ENCODE results near the gene PEX5L. TPM values are rescaled to one million over a fixed set of nuclear protein-coding genes. Genes with fewer than 3 reads are reported as not detected.
A peak's percentile ranks its signal among the peaks of the same experiment; 100 is the strongest.

The PEX5L gene
- polyA plus RNA-seq, 1 donor: 0.58 TPM

GRCh38 chr3:179769411-179770247, 267.1 kb downstream of the PEX5L start:
- peak; percentile 1 for DNase-seq

DNA sequence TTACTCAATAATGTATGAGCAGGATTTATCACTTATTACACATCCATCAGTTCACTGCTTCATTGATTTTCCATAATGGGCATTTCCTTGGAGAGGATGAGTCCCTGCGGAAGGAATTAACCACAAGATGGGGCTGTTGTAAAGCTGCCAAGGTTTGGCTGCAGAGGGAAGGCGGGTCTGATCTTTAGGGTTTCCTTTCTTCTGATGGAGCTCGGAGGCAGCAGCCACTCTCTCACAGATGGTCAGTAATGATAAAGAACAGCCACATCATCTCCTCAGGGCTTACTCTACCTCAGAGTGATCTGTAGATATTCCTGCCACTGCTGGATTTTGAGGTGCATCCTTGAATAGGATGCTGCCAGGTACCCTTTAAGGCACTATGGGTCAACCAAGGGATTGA, 268.7 kb downstream of the PEX5L start:
- peak; percentile 1 for DNase-seq

DNA sequence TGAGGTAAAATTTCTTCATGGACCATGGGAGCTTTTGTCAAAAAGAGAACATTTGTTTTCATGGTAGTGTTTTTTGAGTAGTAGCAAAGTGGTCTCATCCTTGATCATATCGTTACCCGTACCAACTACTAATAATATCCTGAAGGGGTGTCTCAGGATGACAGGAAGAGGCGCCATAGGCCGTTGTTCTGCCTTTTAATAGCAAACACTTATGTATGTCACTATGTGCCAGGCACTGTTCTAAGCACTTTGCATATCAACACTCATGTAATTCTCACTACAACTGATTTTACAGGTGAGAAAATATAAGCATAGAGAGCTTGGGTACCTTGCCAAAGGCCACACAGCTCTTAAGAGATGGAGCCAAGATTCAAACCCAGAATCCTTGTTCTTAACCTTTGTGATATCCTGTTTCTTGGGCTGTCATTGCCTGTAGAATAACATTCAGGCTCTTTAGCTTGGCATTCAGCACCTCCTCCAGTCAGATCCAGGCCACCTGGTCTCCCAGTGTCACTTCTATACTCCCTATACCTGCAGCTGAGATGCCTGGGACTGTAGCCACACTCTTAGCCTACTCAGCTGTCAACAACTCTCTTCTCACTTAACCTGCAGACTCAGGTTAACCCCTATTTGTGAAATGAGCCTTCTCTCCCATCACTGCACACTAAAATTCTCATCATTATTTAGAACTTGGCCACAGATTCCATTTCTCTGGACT, 270.2 kb downstream of the PEX5L start:
- no peak for DNase-seq

GRCh38 chr3:179765396-179765795, 271.3 kb downstream of the PEX5L start:
- DNase-seq: no peak

- no peak for DNase-seq
Observed at GRCh38 chr3:179760944-179761343, 275.8 kb downstream of the PEX5L start.

GRCh38 chr3:179750720-179751328, 285.9 kb downstream of the PEX5L start:
- no peak for DNase-seq

DNA sequence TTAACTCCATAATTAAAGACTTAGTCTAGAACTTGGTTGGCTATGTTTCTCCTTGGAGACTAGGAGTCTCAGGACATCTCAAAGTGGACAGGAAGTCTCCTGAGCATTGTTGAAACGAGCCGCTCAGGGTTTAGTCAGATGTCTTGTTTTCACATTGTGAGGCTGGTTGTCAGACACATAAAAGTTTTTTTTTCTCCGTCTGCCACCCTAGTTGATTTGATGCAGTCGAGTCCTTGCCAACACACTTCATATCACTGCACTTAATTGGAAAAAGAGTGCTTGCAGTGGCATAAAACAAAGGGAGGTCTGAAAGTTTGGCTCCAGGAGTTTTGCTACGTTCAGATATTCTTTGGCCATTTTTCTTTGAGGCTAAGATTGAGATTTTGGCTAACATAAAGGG, 291.0 kb downstream of the PEX5L start:
- no peak for DNase-seq

DNA sequence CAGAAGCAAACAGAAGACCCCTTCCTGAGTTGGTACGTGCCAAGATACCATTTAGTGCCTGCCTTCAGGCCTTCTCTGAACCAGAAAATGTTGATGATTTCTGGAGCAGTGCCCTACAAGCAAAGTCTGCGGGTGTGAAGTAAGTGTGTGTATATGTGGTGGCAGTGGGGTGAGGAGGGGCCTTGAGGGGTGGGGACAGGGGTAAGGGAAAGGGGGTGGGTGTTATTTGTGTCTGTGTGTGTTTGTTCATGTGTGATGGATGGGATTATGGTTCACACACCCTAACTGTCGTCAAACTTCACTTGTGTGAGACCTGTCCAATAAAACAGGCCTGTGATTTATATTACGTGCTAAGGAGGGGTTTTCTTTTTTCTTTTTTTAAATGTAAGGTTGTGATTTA, 291.7 kb downstream of the PEX5L start:
- no peak for DNase-seq
